Prostate gland (tissue), 2 donors: ENCODE data around the gene CHAF1A. TPM values are rescaled to one million over a fixed set of nuclear protein-coding genes. Genes with fewer than 3 reads are reported as not detected.

Experiments used
- DNase-seq: peaks from one replicate; pipeline ENCODE4 v3.0.0-alpha.2; 2019; ENCODE audit warnings: low spot score
- H3K27ac ChIP-seq, 2 donors: fragments of 200-600 bp; sonication (generic); 2 replicates each; pipeline ENCODE4 v1.5.1; 2017 to 2019
- H3K27me3 ChIP-seq: fragments of 200-600 bp; sonication (generic); replicated peaks from 2 replicates; pipeline ENCODE4 v1.5.1; 2019; ENCODE audit not compliant: insufficient read depth
- H3K36me3 ChIP-seq, 2 donors: fragments of 200-600 bp; sonication (generic); 1 replicate in 1 of 2; 2 replicates in 1 of 2; pipeline versions ENCODE4 v1.5.1 to v1.8.1; 2017 to 2019
- H3K4me1 ChIP-seq: fragments of 200-600 bp; sonication (generic); replicated peaks from 2 replicates; pipeline ENCODE4 v1.5.1; 2019
- H3K4me3 ChIP-seq, 2 donors: fragments of 200-600 bp; sonication (generic); 2 replicates each; pipeline ENCODE4 v1.5.1; 2017 to 2019
- H3K9me3 ChIP-seq: fragments of 200-600 bp; sonication (generic); 2 replicates; pipeline ENCODE4 v1.5.1; 2017
- POLR2A ChIP-seq: fragments of 450-650 bp; IDR thresholded peaks from one replicate; pipeline ENCODE4 v1.6.1; 2016; ENCODE audit warnings: antibody characterized with exemption, mild to moderate bottlenecking
- POLR2AphosphoS5 ChIP-seq: sonication (generic); formaldehyde crosslinking; IDR thresholded peaks from one replicate; pipeline ENCODE4 v1.6.1; 2017; ENCODE audit warnings: antibody characterized with exemption
- WGBS: methylation state at CpG from one replicate; pipeline ENCODE4 v1.1.5; 2018; 5-methylcytosine and 5-hydroxymethylcytosine counted together
- intact Hi-C: fragments of 100-400 bp; cut with DNase I; formaldehyde crosslinking; loops from one replicate; pipeline ENCODE4 v1.14.2; 2022
- total RNA-seq, 2 donors: library from RNA; depleted of rRNA; stranded (reverse); fragments of >200 nt; gene quantifications; one replicate each; pipeline ENCODE4 v1.1.0, GENCODE V29; 2016
- TF ChIP-seq, protein P1 (sequence below), 4 experiments: fragments of 200-600 bp in 2 of 4; fragments of 450-650 bp in 2 of 4; sonication (generic) in 2 of 4; IDR thresholded peaks; 1 replicate in 3 of 4; 2 replicates in 1 of 4; pipeline ENCODE4 v1.5.1; 2016 to 2019; ENCODE audit warnings: antibody characterized with exemption in 4 of 4, mild to moderate bottlenecking in 2 of 4, moderate library complexity in 2 of 4

The CHAF1A gene
- total RNA-seq, 2 donors from 2014 or later, result 13.0 to 18.1 TPM

DNA sequence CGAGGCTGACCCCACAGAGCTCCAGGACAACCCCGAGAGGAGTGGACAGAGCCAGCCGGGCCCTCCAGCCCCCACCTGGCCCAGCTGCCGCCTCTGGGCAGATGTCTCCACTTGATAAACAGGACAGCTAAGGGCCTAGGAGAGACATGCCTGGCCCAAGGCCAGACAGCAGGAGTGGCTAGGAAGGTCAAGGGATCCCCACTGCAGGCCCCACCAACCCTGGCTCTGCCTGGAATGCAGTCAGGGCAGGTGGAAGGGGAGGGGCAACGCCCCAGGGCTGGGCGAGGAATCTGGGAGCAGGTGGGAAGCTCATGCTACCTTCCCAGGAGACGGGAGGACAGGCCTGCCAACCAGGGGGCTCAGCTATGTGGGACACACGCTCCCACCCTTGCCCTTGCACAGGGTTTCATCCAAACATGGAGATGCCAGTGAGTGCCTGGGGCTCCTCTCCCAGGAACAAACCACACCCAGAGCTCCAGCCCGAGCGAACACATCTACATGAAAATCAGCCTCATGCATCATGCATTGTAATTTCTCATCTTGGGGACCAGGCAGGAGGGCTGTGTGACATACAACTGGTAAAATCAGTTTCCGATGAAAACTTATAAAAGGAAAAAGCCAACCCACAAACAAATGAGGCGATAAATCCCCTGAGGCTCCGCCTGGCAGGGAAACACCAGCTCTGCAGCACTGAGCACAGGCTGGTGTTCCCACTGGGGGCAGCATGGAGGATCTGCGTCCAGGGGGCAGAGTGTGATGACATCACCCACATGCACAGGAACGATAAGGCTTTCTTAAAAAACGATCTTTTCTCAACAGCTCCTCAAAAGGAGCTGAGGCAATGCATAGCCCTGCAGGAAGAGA lies 27.0 kb upstream of the CHAF1A start:
- no peaks in the 10 kb centered on the region for H3K27me3 ChIP-seq
- TF ChIP-seq POLR2A (no peak), POLR2AphosphoS5 (no peak)
- TF ChIP-seq, protein P1, sequence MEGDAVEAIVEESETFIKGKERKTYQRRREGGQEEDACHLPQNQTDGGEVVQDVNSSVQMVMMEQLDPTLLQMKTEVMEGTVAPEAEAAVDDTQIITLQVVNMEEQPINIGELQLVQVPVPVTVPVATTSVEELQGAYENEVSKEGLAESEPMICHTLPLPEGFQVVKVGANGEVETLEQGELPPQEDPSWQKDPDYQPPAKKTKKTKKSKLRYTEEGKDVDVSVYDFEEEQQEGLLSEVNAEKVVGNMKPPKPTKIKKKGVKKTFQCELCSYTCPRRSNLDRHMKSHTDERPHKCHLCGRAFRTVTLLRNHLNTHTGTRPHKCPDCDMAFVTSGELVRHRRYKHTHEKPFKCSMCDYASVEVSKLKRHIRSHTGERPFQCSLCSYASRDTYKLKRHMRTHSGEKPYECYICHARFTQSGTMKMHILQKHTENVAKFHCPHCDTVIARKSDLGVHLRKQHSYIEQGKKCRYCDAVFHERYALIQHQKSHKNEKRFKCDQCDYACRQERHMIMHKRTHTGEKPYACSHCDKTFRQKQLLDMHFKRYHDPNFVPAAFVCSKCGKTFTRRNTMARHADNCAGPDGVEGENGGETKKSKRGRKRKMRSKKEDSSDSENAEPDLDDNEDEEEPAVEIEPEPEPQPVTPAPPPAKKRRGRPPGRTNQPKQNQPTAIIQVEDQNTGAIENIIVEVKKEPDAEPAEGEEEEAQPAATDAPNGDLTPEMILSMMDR (IDR thresholded peaks at IDR 0.05), result peak in 2 of 4 experiments; percentile 19 to 34
- no peak for DNase-seq
- no peak overlapping the region for H3K4me3 ChIP-seq
- peaks cover 46% of the 10 kb centered on the region for H3K4me1 ChIP-seq
- WGBS, result 28% methylated on average over 16 of the region's 16 CpGs
- H3K36me3 ChIP-seq, result no peaks in the 10 kb centered on the region
- intact Hi-C loops, result no loop called here
- no peaks in the 10 kb centered on the region for H3K9me3 ChIP-seq
- peak overlapping the region; percentile 61 to 70 for H3K27ac ChIP-seq

DNA sequence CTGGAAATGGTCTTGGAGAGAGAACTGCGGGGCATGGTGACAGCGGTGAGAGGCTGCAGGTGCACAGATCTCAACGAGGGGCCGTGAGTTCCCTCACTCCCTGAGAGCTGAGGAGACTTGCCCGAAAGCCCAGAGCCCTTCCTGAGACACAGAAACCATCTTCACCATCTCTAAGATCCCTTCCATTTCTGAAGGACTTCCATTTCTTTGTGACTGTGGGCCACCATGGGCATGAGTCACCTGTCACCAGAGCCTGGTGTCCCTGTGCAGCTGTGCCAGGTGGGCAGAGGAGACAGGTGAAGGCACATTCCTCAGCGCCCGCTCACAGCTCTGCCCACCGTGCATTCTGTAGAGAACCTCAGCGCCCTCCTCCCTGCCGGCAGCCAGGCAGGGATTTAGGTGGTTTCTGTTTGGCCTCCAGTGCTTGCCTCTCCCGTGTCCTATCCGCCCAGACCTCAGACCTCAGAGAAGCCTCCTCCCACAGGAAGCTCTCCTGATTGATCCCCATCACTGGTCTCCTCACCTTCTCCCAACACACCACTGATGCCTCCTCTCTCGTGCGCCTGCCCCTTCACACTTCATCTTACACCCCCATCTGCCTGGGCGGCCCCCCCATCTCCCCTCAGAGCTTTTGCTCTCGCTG lies 26.3 kb upstream of the CHAF1A start:
- DNase-seq, result no peak
- Histone ChIP-seq H3K27ac (peak overlapping the region in 1 of 2 donors; percentile 22), H3K27me3 (no peaks in the 10 kb centered on the region), H3K4me1 (peaks cover 48% of the 10 kb centered on the region), H3K9me3 (no peaks in the 10 kb centered on the region), H3K36me3 (no peaks in the 10 kb centered on the region), H3K4me3 (no peak overlapping the region)
- intact Hi-C loops, result no loop called here
- 51% methylated on average over 16 of the region's 16 CpGs for WGBS
- TF ChIP-seq POLR2AphosphoS5, result no peak
- no peak for TF ChIP-seq POLR2A
- TF ChIP-seq, protein P1 (IDR thresholded peaks at IDR 0.05), result no peak

DNA sequence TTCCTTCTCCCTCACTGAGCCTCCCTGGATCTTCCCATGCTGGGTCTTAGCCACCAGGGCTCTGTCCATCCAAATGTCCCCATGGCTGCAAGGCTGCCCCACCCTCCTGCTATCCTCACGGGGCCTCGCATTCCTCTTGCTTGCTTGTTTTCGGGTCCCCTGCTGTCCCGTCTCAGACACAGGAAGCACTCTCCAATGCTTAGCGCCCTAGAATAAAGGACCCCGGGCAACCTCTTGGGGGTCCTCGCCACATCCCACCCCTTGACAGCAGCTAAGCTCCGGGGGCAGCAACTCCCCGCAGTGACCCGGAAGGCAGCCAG lies 25.8 kb upstream of the CHAF1A start:
- no peak overlapping the region for H3K27ac ChIP-seq
- no peak overlapping the region for H3K4me3 ChIP-seq
- peaks cover 43% of the 10 kb centered on the region for H3K4me1 ChIP-seq
- no peaks in the 10 kb centered on the region for H3K9me3 ChIP-seq
- TF ChIP-seq, protein P1 (IDR thresholded peaks at IDR 0.05), result no peak
- intact Hi-C loops, result no loop called here
- no peak for DNase-seq
- no peaks in the 10 kb centered on the region for H3K36me3 ChIP-seq
- no peaks in the 10 kb centered on the region for H3K27me3 ChIP-seq
- WGBS, result 59% methylated on average over 10 of the region's 10 CpGs

DNA sequence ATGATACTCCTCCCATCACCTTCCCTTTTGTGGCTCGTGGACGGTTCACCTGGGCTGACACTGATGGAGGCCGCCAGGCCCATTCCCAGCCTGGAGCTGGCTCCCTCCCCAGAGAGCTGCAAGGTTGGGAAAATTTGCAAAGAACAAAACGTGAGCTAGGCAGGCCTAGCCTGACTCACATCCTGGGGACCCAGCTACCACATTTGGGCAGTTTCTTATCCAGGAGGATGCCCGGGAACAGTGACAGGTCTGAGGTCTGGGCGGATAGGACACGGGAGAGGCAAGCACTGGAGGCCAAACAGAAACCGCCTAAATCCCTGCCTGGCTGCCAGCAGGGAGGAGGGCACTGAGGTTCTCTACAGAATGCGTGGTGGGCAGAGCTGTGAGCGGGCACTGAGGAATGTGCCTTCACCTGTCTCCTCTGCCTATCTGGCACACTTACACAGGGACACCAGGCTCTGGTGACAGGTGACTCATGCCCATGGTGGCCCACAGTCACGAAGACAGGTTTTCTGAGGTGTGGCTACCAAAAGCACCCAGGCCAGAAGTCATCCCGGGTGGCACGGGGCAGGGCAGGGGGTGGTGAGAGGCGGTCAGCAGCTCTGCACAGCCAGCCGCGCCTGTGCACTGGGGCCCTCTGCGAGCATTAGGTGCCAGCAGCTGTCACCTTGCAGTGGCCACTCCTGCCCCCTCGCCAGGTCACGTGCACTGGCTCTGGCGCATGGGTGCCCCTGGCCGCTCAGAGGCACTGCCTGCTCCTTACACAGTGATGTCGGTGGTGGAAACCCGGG lies 25.3 kb upstream of the CHAF1A start:
- Histone ChIP-seq H3K9me3 (no peaks in the 10 kb centered on the region), H3K36me3 (no peaks in the 10 kb centered on the region), H3K27ac (no peak overlapping the region), H3K27me3 (no peaks in the 10 kb centered on the region), H3K4me3 (no peak overlapping the region), H3K4me1 (peaks cover 41% of the 10 kb centered on the region)
- intact Hi-C loops, result no loop called here
- WGBS, result 55% methylated on average over 23 of the region's 23 CpGs
- no peak for TF ChIP-seq POLR2A
- TF ChIP-seq POLR2AphosphoS5, result no peak
- TF ChIP-seq, protein P1 (IDR thresholded peaks at IDR 0.05), result no peak
- DNase-seq, result no peak
